Activated effector memory CD4-positive, alpha-beta T cell treated with Interleukin-2 at 50 U/mL for 16 hours (primary cell): ENCODE data around the gene ANKS1A.
"Not testable (repeated sequence)": the region's sequence is repeated elsewhere in the genome, so short reads cannot be mapped to it uniquely, and the experiment has no call there.

ENCODE experiments used
- DNase-seq: peaks from one replicate; pipeline ENCODE4 v3.0.0-alpha.2; 2020

The ANKS1A gene

GRCh38 chr6:34964564-34964963 is 75.5 kb downstream of the ANKS1A start:
- no peak for DNase-seq

- no peak for DNase-seq
These were observed 78.4 kb downstream of the ANKS1A start for GRCh38 chr6:34967461-34967860.

- no peak for DNase-seq
These were observed 80.7 kb downstream of the ANKS1A start for GRCh38 chr6:34969662-34970265.

GRCh38 chr6:34970488-34970887 is 81.4 kb downstream of the ANKS1A start:
- no peak for DNase-seq

GRCh38 chr6:34970957-34971356 is 81.9 kb downstream of the ANKS1A start:
- no peak for DNase-seq

GRCh38 chr6:34973547-34974248 is 84.6 kb downstream of the ANKS1A start:
- no peak for DNase-seq

- DNase-seq = no peak
These were observed 85.2 kb downstream of the ANKS1A start for GRCh38 chr6:34974249-34974642.

- no peak for DNase-seq
These were observed 87.2 kb downstream of the ANKS1A start for GRCh38 chr6:34976239-34976638.

GRCh38 chr6:34979218-34979617 is 90.2 kb downstream of the ANKS1A start:
- DNase-seq = no peak

- DNase-seq = no peak
These were observed 90.9 kb downstream of the ANKS1A start for GRCh38 chr6:34979994-34980393.

- DNase-seq = no peak
These were observed 92.3 kb downstream of the ANKS1A start for GRCh38 chr6:34981366-34981765.

- no peak for DNase-seq
These were observed 92.9 kb downstream of the ANKS1A start for GRCh38 chr6:34981951-34982350.

- DNase-seq = no peak
These were observed 93.4 kb downstream of the ANKS1A start for GRCh38 chr6:34982424-34982852.

GRCh38 chr6:34984416-34984815 is 95.4 kb downstream of the ANKS1A start:
- DNase-seq = no peak

GRCh38 chr6:34985236-34985635 is 96.2 kb downstream of the ANKS1A start:
- DNase-seq = no peak

GRCh38 chr6:34986845-34987246 is 97.8 kb downstream of the ANKS1A start:
- DNase-seq = peak; percentile 4

- DNase-seq = no peak
These were observed 98.5 kb downstream of the ANKS1A start for GRCh38 chr6:34987506-34987905.

- DNase-seq = no peak
These were observed 102.0 kb downstream of the ANKS1A start for GRCh38 chr6:34990971-34991560.

GRCh38 chr6:34992376-34992775 is 103.3 kb downstream of the ANKS1A start:
- DNase-seq = no peak

- no peak for DNase-seq
These were observed 104.2 kb downstream of the ANKS1A start for GRCh38 chr6:34993213-34993612.

- DNase-seq = no peak
These were observed 105.6 kb downstream of the ANKS1A start for GRCh38 chr6:34994693-34995092.

- not testable (repeated sequence) for DNase-seq
These were observed 109.4 kb downstream of the ANKS1A start for GRCh38 chr6:34998417-34998816.

GRCh38 chr6:34999153-34999552 is 110.1 kb downstream of the ANKS1A start:
- DNase-seq = not testable (repeated sequence)

- DNase-seq = not testable (repeated sequence)
These were observed 110.9 kb downstream of the ANKS1A start for GRCh38 chr6:34999962-35000361.
